SK-N-SH (cell line): ENCODE results near the gene FRMD6. TPM values are rescaled to one million over a fixed set of nuclear protein-coding genes. Genes with fewer than 3 reads are reported as not detected.

Experiments used
- CTCF ChIA-PET: fragments of 300-600, 350-600 bp; formaldehyde crosslinking; extraction: SDS; loops from one replicate; lab custom pipeline; 2021; lab: Yijun Ruan, JAX
- POLR2A ChIA-PET: fragments of 350-600 bp; sonication (Branson Sonifier 250); formaldehyde crosslinking; extraction: SDS; loops from one replicate; lab custom pipeline; 2020; ENCODE audit warnings: antibody characterized with exemption, inconsistent platforms; lab: Yijun Ruan, JAX
- DNase-seq: peaks from one replicate; pipeline ENCODE4 v3.0.0; 2012
- H2AFZ ChIP-seq: fragments of 200-600 bp; sonication (generic); 2 replicates; pipeline ENCODE4 v1.8.1; 2016; ENCODE audit warnings: antibody characterized with exemption, mild to moderate bottlenecking, low read depth
- H3F3A ChIP-seq: fragments of 200-600 bp; sonication (generic); replicated peaks from 2 replicates; pipeline ENCODE3; 2016; ENCODE audit warnings: antibody characterized with exemption, mild to moderate bottlenecking; ENCODE audit not compliant: insufficient read depth
- H3K27ac ChIP-seq, 2 experiments: fragments of 200-500 bp in 1 of 2; fragments of 200-600 bp in 1 of 2; sonication (Bioruptor generic) in 1 of 2; sonication (generic), shearing (Covaris generic) in 1 of 2; 2 replicates each; pipeline versions ENCODE4 v1.5.1 to v1.6.1; 2014 to 2016; ENCODE audit warnings: low read depth in 2 of 2, inconsistent platforms in 1 of 2, low read length in 1 of 2, mild to moderate bottlenecking in 1 of 2, mixed read lengths in 1 of 2
- H3K27me3 ChIP-seq: fragments of 200-600 bp; sonication (generic), shearing (Covaris generic); 2 replicates; pipeline ENCODE4 v1.6.1; 2016; ENCODE audit warnings: mixed run types; ENCODE audit not compliant: insufficient read depth
- H3K36me3 ChIP-seq, 2 experiments: fragments of 200-500 bp in 1 of 2; fragments of 200-600 bp in 1 of 2; sonication (Bioruptor generic) in 1 of 2; sonication (generic) in 1 of 2; replicated peaks in 1 of 2; 2 replicates each; pipeline versions ENCODE3 to v1.5.1; 2014 to 2016; ENCODE audit warnings: low read length in 1 of 2, mild to moderate bottlenecking in 1 of 2; ENCODE audit not compliant: insufficient read depth in 2 of 2, control insufficient read depth in 1 of 2
- H3K4me1 ChIP-seq, 2 experiments: fragments of 200-500 bp in 1 of 2; fragments of 200-600 bp in 1 of 2; sonication (Bioruptor generic) in 1 of 2; sonication (generic), shearing (Covaris generic) in 1 of 2; 2 replicates each; pipeline versions ENCODE4 v1.5.1 to v1.6.1; 2014 to 2016; ENCODE audit warnings: low read depth in 1 of 2, low read length in 1 of 2, mixed run types in 1 of 2; ENCODE audit not compliant: insufficient read depth in 2 of 2, control insufficient read depth in 1 of 2
- H3K4me2 ChIP-seq: fragments of 200-600 bp; sonication (generic), shearing (Covaris generic); 2 replicates; pipeline ENCODE4 v1.6.1; 2017; ENCODE audit warnings: mixed run types
- H3K4me3 ChIP-seq, 2 experiments: fragments of 200-500 bp in 1 of 2; fragments of 200-600 bp in 1 of 2; sonication (Bioruptor generic) in 1 of 2; sonication (generic), shearing (Covaris generic) in 1 of 2; 2 replicates each; pipeline versions ENCODE4 v1.5.1 to v1.8.1; 2014 to 2016; ENCODE audit warnings: low read depth in 2 of 2, inconsistent platforms in 1 of 2, low read length in 1 of 2, mild to moderate bottlenecking in 1 of 2, mixed read lengths in 1 of 2, moderate library complexity in 1 of 2
- H3K79me2 ChIP-seq: fragments of 200-600 bp; sonication (generic); 2 replicates; pipeline ENCODE4 v1.8.1; 2017; ENCODE audit warnings: mild to moderate bottlenecking; ENCODE audit not compliant: insufficient read depth
- H3K9ac ChIP-seq: fragments of 200-600 bp; sonication (generic); 2 replicates; pipeline ENCODE4 v1.6.1; 2017; ENCODE audit warnings: mixed run types
- H3K9me2 ChIP-seq: fragments of 200-600 bp; sonication (generic); 2 replicates; pipeline ENCODE4 v1.6.1; 2017; ENCODE audit warnings: mixed run types
- H3K9me3 ChIP-seq: fragments of 200-600 bp; sonication (generic); 2 replicates; pipeline ENCODE4 v1.6.1; 2017; ENCODE audit warnings: mixed run types, mild to moderate bottlenecking, moderate library complexity
- H4K20me1 ChIP-seq: fragments of 200-600 bp; sonication (generic); 2 replicates; pipeline ENCODE4 v1.6.1; 2017; ENCODE audit warnings: mild to moderate bottlenecking, mixed run types; ENCODE audit not compliant: insufficient read depth
- ELF1 ChIP-seq: IDR thresholded peaks from 2 replicates; pipeline ENCODE4 v1.4.0; 2012
- EZH2phosphoT487 ChIP-seq: fragments of 200-600 bp; sonication (generic); IDR thresholded peaks from 2 replicates; pipeline ENCODE4 v1.6.1; 2017; ENCODE audit warnings: low read depth, mixed run types, mild to moderate bottlenecking, antibody characterized with exemption, moderate library complexity, borderline replicate concordance
- FOSL2 ChIP-seq: IDR thresholded peaks from 2 replicates; pipeline ENCODE4 v1.4.0; 2012; ENCODE audit warnings: low read depth, mild to moderate bottlenecking, moderate library complexity, borderline replicate concordance
- MXI1 ChIP-seq: IDR thresholded peaks from 2 replicates; pipeline ENCODE4 v1.6.1; 2012; ENCODE audit warnings: mild to moderate bottlenecking, low read depth, low read length, improper control_type of control experiment
- TAF1 ChIP-seq: IDR thresholded peaks from 2 replicates; pipeline ENCODE4 v1.6.1; 2012; ENCODE audit warnings: low read depth, mild to moderate bottlenecking, low read length, moderate library complexity, borderline replicate concordance
- WGBS: methylation state at CpG from one replicate; pipeline ENCODE4 v1.1.6; 2017; ENCODE audit warnings: low lambda C conversion rate; 5-methylcytosine and 5-hydroxymethylcytosine counted together
- polyA plus RNA-seq, 3 experiments: library from polyadenylated mRNA; depleted of rRNA; stranded (reverse); fragments of >200 nt; gene quantifications; 2 replicates each; pipeline ENCODE4 v1.2.3, GENCODE V29; 2012
- TF ChIP-seq, protein P1 (sequence below): IDR thresholded peaks from 2 replicates; pipeline ENCODE4; 2012
- TF ChIP-seq, protein P2 (sequence below): IDR thresholded peaks from 2 replicates; pipeline ENCODE4 v1.6.1; 2012; ENCODE audit warnings: mild to moderate bottlenecking, low read depth, low read length, moderate library complexity

FRMD6 gene
- polyA plus RNA-seq, 1 of the 3 experiments (the other 2 are of a cell fraction), result 147 TPM

GRCh38 chr14:51732494-51733112 is 80.9 kb downstream of the FRMD6 start:
- no peak overlapping the region for H3K4me3 ChIP-seq
- peaks cover 23% of the 10 kb centered on the region for H4K20me1 ChIP-seq
- CTCF ChIA-PET, result interaction anchor here (0.6 to 2.2 kb wide), 4 partner anchors 44 to 457 kb away, joined by 3 to 6 read pairs (median 4); no protein-coding TSS in a partner anchor
- no peaks in the 10 kb centered on the region for H3K27me3 ChIP-seq
- 86% methylated on average over 4 of the region's 4 CpGs for WGBS
- H3K79me2 ChIP-seq, result no peaks in the 10 kb centered on the region; the same call in 1 of the 2 replicates
- H3K4me2 ChIP-seq, result no peak overlapping the region
- H2AFZ ChIP-seq, result no peak overlapping the region
- H3F3A ChIP-seq, result peaks cover 79% of the 10 kb centered on the region
- no peaks in the 10 kb centered on the region for H3K9me2 ChIP-seq
- DNase-seq, result no peak
- H3K9ac ChIP-seq, result no peak overlapping the region
- H3K27ac ChIP-seq, result no peak overlapping the region; a peak in 1 of 4 replicates
- peaks cover 35 to 36% of the 10 kb centered on the region in 2 experiments for H3K36me3 ChIP-seq
- POLR2A ChIA-PET, result no interaction called here
- no peaks in the 10 kb centered on the region; a peak in 1 of 4 replicates for H3K4me1 ChIP-seq
- TF ChIP-seq EZH2phosphoT487 (no peak), ELF1 (no peak)
- TF ChIP-seq, protein P1, sequence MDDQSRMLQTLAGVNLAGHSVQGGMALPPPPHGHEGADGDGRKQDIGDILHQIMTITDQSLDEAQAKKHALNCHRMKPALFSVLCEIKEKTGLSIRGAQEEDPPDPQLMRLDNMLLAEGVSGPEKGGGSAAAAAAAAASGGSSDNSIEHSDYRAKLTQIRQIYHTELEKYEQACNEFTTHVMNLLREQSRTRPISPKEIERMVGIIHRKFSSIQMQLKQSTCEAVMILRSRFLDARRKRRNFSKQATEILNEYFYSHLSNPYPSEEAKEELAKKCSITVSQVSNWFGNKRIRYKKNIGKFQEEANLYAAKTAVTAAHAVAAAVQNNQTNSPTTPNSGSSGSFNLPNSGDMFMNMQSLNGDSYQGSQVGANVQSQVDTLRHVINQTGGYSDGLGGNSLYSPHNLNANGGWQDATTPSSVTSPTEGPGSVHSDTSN, result no peak
- TF ChIP-seq, all 33 proteins: peak for 0
- H3K9me3 ChIP-seq, result no peaks in the 10 kb centered on the region

GRCh38 chr14:51733147-51733546 is 81.4 kb downstream of the FRMD6 start:
- no peak overlapping the region for H3K4me2 ChIP-seq
- no peak for DNase-seq
- H3K79me2 ChIP-seq, result no peaks in the 10 kb centered on the region
- H3K9me2 ChIP-seq, result no peaks in the 10 kb centered on the region
- H3K9ac ChIP-seq, result no peak overlapping the region
- peaks cover 29 to 30% of the 10 kb centered on the region in 2 experiments for H3K36me3 ChIP-seq
- H2AFZ ChIP-seq, result no peak overlapping the region
- H3K4me1 ChIP-seq, result no peaks in the 10 kb centered on the region; a peak in 1 of 4 replicates
- no peaks in the 10 kb centered on the region for H3K9me3 ChIP-seq
- CTCF ChIA-PET, result interaction anchor here (0.6 to 2.2 kb wide), 3 partner anchors 44 to 449 kb away, joined by 3 to 6 read pairs (median 5); no protein-coding TSS in a partner anchor
- H3K27me3 ChIP-seq, result no peaks in the 10 kb centered on the region
- peaks cover 17% of the 10 kb centered on the region for H4K20me1 ChIP-seq
- H3K27ac ChIP-seq, result no peak overlapping the region; a peak in 1 of 4 replicates
- POLR2A ChIA-PET, result no interaction called here
- H3F3A ChIP-seq, result peaks cover 73% of the 10 kb centered on the region
- H3K4me3 ChIP-seq, result no peak overlapping the region
- WGBS, result 69% methylated on average over 1 of the region's 1 CpG
- TF ChIP-seq MXI1 (no peak), FOSL2 (no peak), EZH2phosphoT487 (no peak), TAF1 (no peak), ELF1 (no peak)
- TF ChIP-seq, protein P2, sequence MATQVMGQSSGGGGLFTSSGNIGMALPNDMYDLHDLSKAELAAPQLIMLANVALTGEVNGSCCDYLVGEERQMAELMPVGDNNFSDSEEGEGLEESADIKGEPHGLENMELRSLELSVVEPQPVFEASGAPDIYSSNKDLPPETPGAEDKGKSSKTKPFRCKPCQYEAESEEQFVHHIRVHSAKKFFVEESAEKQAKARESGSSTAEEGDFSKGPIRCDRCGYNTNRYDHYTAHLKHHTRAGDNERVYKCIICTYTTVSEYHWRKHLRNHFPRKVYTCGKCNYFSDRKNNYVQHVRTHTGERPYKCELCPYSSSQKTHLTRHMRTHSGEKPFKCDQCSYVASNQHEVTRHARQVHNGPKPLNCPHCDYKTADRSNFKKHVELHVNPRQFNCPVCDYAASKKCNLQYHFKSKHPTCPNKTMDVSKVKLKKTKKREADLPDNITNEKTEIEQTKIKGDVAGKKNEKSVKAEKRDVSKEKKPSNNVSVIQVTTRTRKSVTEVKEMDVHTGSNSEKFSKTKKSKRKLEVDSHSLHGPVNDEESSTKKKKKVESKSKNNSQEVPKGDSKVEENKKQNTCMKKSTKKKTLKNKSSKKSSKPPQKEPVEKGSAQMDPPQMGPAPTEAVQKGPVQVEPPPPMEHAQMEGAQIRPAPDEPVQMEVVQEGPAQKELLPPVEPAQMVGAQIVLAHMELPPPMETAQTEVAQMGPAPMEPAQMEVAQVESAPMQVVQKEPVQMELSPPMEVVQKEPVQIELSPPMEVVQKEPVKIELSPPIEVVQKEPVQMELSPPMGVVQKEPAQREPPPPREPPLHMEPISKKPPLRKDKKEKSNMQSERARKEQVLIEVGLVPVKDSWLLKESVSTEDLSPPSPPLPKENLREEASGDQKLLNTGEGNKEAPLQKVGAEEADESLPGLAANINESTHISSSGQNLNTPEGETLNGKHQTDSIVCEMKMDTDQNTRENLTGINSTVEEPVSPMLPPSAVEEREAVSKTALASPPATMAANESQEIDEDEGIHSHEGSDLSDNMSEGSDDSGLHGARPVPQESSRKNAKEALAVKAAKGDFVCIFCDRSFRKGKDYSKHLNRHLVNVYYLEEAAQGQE, result no peak
